NB4 (cell line): ENCODE data around the gene AHDC1.

Experiments
- DNase-seq: peaks from one replicate; pipeline ENCODE4 v3.0.0; 2010; ENCODE audit warnings: low read depth
- H3K4me3 ChIP-seq: one replicate; pipeline ENCODE4 v1.5.1; 2011; ENCODE audit warnings: mild to moderate bottlenecking, low read depth, low read length, moderate library complexity
- CTCF ChIP-seq: IDR thresholded peaks from one replicate; pipeline ENCODE4 v1.5.1; 2012; ENCODE audit warnings: low read depth, low read length
- MYC ChIP-seq: IDR thresholded peaks from 2 replicates; pipeline ENCODE4 v1.6.1; 2011; ENCODE audit warnings: low read depth, low read length
- POLR2A ChIP-seq: IDR thresholded peaks from 2 replicates; pipeline ENCODE4 v1.6.1; 2011; ENCODE audit warnings: mild to moderate bottlenecking; ENCODE audit not compliant: insufficient read length; ENCODE audit errors: extremely low read depth
- TF ChIP-seq, protein P1 (sequence below): IDR thresholded peaks from 2 replicates; pipeline ENCODE4 v1.6.1; 2011; ENCODE audit warnings: low read depth, low read length

The AHDC1 gene

DNA sequence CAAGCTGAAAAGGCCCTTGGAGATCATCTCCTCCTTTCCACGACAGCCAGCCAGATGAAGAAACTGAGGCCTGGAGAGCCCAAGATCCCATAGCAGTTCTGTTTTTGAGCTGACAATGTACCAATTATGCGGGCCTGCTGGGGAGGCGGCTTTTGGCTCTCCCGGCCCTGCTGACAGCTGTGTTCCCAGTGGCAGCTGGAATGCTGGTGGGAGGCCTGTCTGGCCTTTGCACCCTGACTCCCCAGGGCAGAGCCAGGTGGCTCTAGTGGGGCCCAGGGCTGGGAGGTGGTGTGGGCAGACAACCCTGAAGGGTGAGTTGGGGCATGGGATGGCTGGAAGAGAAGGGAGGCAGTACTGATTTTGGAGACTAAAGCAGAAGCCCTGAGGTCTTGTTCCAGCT, 83.3 kb downstream of the AHDC1 start:
- DNase-seq = no peak
- TF ChIP-seq MYC = no peak
- no peak overlapping the region for H3K4me3 ChIP-seq

- TF ChIP-seq MYC (no peak), POLR2A (no peak), CTCF (no peak)
- TF ChIP-seq, protein P1, sequence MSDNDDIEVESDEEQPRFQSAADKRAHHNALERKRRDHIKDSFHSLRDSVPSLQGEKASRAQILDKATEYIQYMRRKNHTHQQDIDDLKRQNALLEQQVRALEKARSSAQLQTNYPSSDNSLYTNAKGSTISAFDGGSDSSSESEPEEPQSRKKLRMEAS = no peak
- H3K4me3 ChIP-seq = no peak overlapping the region
- no peak for DNase-seq
Measured at GRCh38 chr1:27519331-27520258, 84.3 kb downstream of the AHDC1 start.

DNA sequence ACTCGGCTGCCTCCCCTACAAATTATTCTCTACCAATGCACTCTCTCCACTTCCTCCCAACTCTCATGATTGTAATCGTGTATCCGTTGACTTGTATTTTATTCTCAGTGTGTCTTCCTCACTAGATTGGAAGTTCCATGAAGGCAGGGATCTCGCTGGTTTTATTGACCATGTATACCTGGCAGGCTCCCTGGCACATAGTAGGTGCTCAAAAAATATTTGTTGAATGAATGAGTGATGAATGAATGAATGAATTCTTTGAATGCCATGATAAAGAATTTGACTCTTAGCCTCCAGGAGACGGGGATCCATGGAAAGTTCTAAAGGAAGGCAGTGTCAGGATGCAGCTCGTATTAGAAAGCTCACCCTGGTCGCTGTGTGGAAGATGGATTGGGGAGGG, 85.1 kb downstream of the AHDC1 start:
- DNase-seq = no peak
- TF ChIP-seq POLR2A (no peak), MYC (no peak), CTCF (no peak)
- TF ChIP-seq, protein P1 = no peak
- no peak overlapping the region for H3K4me3 ChIP-seq

- TF ChIP-seq MYC (no peak), POLR2A (no peak), CTCF (no peak)
- TF ChIP-seq, protein P1 = no peak
- H3K4me3 ChIP-seq = no peak overlapping the region
- no peak for DNase-seq
Measured at GRCh38 chr1:27517907-27518718, 85.8 kb downstream of the AHDC1 start.

- no peak for DNase-seq
- TF ChIP-seq POLR2A (no peak), MYC (no peak), CTCF (no peak)
- TF ChIP-seq, protein P1 = no peak
- H3K4me3 ChIP-seq = no peak overlapping the region
Measured at GRCh38 chr1:27517301-27517700, 86.6 kb downstream of the AHDC1 start.

DNA sequence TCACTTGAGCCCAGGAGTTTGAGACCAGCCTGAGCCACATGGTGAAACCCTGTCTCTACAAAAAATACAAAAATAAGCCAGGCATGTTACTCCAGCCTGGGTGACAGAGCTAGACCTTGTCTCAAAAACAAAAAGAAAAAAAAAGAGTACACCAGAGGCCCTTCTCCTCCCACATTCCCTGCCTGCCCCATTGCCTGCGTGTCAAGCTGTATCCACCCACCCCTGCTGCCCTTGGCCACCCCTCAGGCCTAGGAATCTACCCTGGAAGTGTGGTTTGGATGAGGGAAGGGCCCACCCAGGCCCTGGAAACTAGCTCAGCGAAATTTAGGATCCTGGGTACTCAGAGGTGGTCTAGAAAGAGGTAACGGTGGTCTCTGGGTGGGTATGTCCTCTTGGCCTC, 88.3 kb downstream of the AHDC1 start:
- no peak for TF ChIP-seq CTCF
- no peak for TF ChIP-seq MYC
- no peak for TF ChIP-seq POLR2A
- TF ChIP-seq, protein P1 = no peak
- no peak for DNase-seq
- H3K4me3 ChIP-seq = no peak overlapping the region
